ENCODE measurements around the gene AKAP6. TPM values are rescaled to one million over a fixed set of nuclear protein-coding genes. Genes with fewer than 3 reads are reported as not detected.

The AKAP6 gene
- total RNA-seq, 2 experiments from 2014 or later = 0.13 to 0.72 TPM

- H2AFZ ChIP-seq (ENCODE audit: low read length) = no peak overlapping the region
- no peak overlapping the region for H3K27ac ChIP-seq (ENCODE audit: low read depth, low read length, poor library complexity, severe bottlenecking)
- ChIA-PET CTCF (ENCODE audit: unreplicated experiment) (no interaction called here), POLR2A (no interaction called here)
- BruUV-seq (replicated peaks) = no TSS peak
- H3K79me2 ChIP-seq (ENCODE audit: insufficient read depth, low read depth, low read length) = no peaks in the 10 kb centered on the region
- H3K9me2 ChIP-seq (ENCODE audit: insufficient read depth, low read length) = no peaks in the 10 kb centered on the region
- H3K36me3 ChIP-seq (ENCODE audit: insufficient read depth, low read length) = no peaks in the 10 kb centered on the region
- H3K4me3 ChIP-seq (ENCODE audit: low read depth, low read length, poor library complexity, severe bottlenecking) = no peak overlapping the region
- H3K4me2 ChIP-seq (ENCODE audit: low read length) = no peak overlapping the region
- intact Hi-C loops (cut with micrococcal nuclease; ENCODE audit: unreplicated experiment) = no loop called here
- no peaks in the 10 kb centered on the region for H4K20me1 ChIP-seq (ENCODE audit: insufficient read depth, low read length)
- TF ChIP-seq, protein P1, sequence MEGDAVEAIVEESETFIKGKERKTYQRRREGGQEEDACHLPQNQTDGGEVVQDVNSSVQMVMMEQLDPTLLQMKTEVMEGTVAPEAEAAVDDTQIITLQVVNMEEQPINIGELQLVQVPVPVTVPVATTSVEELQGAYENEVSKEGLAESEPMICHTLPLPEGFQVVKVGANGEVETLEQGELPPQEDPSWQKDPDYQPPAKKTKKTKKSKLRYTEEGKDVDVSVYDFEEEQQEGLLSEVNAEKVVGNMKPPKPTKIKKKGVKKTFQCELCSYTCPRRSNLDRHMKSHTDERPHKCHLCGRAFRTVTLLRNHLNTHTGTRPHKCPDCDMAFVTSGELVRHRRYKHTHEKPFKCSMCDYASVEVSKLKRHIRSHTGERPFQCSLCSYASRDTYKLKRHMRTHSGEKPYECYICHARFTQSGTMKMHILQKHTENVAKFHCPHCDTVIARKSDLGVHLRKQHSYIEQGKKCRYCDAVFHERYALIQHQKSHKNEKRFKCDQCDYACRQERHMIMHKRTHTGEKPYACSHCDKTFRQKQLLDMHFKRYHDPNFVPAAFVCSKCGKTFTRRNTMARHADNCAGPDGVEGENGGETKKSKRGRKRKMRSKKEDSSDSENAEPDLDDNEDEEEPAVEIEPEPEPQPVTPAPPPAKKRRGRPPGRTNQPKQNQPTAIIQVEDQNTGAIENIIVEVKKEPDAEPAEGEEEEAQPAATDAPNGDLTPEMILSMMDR (conservative IDR thresholded peaks at IDR 0.05; ENCODE audit: low read length) = no peak
- TF ChIP-seq EZH2phosphoT487 (IDR thresholded peaks at IDR 0.05; ENCODE audit: borderline replicate concordance, low read depth, low read length) = no peak
- no peaks in the 10 kb centered on the region for H3K9me3 ChIP-seq (ENCODE audit: low read length)
- DNase-seq (ENCODE audit: low spot score) = no peak
- H3K4me1 ChIP-seq (ENCODE audit: insufficient read depth, low read length, poor library complexity, severe bottlenecking) = no peaks in the 10 kb centered on the region
Observed at GRCh38 chr14:32507029-32507984, 178.2 kb downstream of the AKAP6 start.

DNA sequence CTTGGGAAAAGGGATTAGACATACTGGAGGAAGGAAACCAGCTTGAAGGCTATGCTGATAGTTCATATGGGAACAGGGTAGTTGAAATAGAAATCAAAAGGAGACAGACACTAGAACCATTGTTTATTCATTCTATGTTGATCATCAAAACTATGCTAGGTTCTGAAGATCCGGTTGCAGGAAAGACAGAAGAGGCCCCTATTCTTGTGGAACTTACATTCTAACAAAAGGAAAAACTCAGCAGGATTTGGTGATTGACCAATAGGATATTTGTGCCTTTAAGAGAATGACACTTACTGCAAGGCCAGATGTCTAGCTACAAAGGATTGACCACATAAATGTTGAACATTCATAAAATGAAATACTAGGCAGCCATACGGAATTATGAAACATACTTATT is 179.2 kb downstream of the AKAP6 start:
- Histone ChIP-seq H4K20me1 (ENCODE audit: insufficient read depth, low read length) (no peaks in the 10 kb centered on the region), H3K9me3 (ENCODE audit: low read length) (no peaks in the 10 kb centered on the region), H3K4me3 (ENCODE audit: low read depth, low read length, poor library complexity, severe bottlenecking) (no peak overlapping the region), H3K79me2 (ENCODE audit: insufficient read depth, low read depth, low read length) (no peaks in the 10 kb centered on the region), H2AFZ (ENCODE audit: low read length) (no peak overlapping the region), H3K36me3 (ENCODE audit: insufficient read depth, low read length) (no peaks in the 10 kb centered on the region), H3K9me2 (ENCODE audit: insufficient read depth, low read length) (no peaks in the 10 kb centered on the region), H3K27ac (ENCODE audit: low read depth, low read length, poor library complexity, severe bottlenecking) (no peak overlapping the region), H3K4me1 (ENCODE audit: insufficient read depth, low read length, poor library complexity, severe bottlenecking) (no peaks in the 10 kb centered on the region), H3K4me2 (ENCODE audit: low read length) (no peak overlapping the region)
- intact Hi-C loops (cut with micrococcal nuclease; ENCODE audit: unreplicated experiment) = no loop called here
- CTCF ChIA-PET (ENCODE audit: unreplicated experiment) = no interaction called here
- POLR2A ChIA-PET = no interaction called here
- no peak for TF ChIP-seq EZH2phosphoT487 (IDR thresholded peaks at IDR 0.05; ENCODE audit: borderline replicate concordance, low read depth, low read length)
- TF ChIP-seq, protein P1 (conservative IDR thresholded peaks at IDR 0.05; ENCODE audit: low read length) = no peak
- no TSS peak for BruUV-seq (replicated peaks)
- no peak for DNase-seq (ENCODE audit: low spot score)

GRCh38 chr14:32509632-32510187 is 180.6 kb downstream of the AKAP6 start:
- no TSS peak for BruUV-seq (replicated peaks)
- Histone ChIP-seq H3K4me2 (ENCODE audit: low read length) (no peak overlapping the region), H3K9me2 (ENCODE audit: insufficient read depth, low read length) (no peaks in the 10 kb centered on the region), H4K20me1 (ENCODE audit: insufficient read depth, low read length) (no peaks in the 10 kb centered on the region), H3K4me3 (ENCODE audit: low read depth, low read length, poor library complexity, severe bottlenecking) (no peak overlapping the region), H3K36me3 (ENCODE audit: insufficient read depth, low read length) (no peaks in the 10 kb centered on the region), H3K27ac (ENCODE audit: low read depth, low read length, poor library complexity, severe bottlenecking) (no peak overlapping the region), H3K79me2 (ENCODE audit: insufficient read depth, low read depth, low read length) (no peaks in the 10 kb centered on the region), H2AFZ (ENCODE audit: low read length) (no peak overlapping the region), H3K9me3 (ENCODE audit: low read length) (no peaks in the 10 kb centered on the region), H3K4me1 (ENCODE audit: insufficient read depth, low read length, poor library complexity, severe bottlenecking) (no peaks in the 10 kb centered on the region)
- intact Hi-C loops (cut with micrococcal nuclease; ENCODE audit: unreplicated experiment) = no loop called here
- ChIA-PET POLR2A (no interaction called here), CTCF (ENCODE audit: unreplicated experiment) (no interaction called here)
- TF ChIP-seq, protein P1 (conservative IDR thresholded peaks at IDR 0.05; ENCODE audit: low read length) = no peak
- no peak for TF ChIP-seq EZH2phosphoT487 (IDR thresholded peaks at IDR 0.05; ENCODE audit: borderline replicate concordance, low read depth, low read length)
- no peak for DNase-seq (ENCODE audit: low spot score)

Data from OCI-LY7 (cell line).